OCI-M1 (cell line): Measurements from ENCODE around the gene PDS5A.
A peak's percentile ranks its signal among the peaks of the same experiment; 100 is the strongest.
"Not testable (repeated sequence)": the region's sequence is repeated elsewhere in the genome, so short reads cannot be mapped to it uniquely, and the experiment has no call there.

Source experiments
- DNase-seq: peaks from one replicate; lab custom pipeline; 2025; lab: John Stamatoyannopoulos, UW

Gene PDS5A

DNA sequence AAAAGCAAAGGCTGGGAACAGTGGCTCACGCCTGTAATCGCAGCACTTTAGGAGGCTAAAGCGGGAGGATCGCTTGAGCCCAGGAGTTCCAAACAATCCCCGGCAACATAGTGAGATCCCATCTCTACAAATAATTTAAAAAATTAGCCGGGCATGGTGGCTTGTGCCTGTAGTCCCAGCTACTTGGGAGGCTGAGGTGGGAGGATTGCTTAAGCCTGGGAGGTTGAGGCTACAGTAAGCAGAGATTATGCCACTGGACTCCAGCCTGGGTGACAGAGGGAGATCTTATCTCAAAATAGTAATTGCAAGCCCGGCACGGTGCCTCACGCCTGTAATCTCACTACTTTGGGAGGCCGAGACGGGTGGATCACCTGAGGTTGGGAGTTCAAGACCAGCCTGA is 139.3 kb downstream of the PDS5A start:
- DNase-seq, result not testable (repeated sequence)

DNA sequence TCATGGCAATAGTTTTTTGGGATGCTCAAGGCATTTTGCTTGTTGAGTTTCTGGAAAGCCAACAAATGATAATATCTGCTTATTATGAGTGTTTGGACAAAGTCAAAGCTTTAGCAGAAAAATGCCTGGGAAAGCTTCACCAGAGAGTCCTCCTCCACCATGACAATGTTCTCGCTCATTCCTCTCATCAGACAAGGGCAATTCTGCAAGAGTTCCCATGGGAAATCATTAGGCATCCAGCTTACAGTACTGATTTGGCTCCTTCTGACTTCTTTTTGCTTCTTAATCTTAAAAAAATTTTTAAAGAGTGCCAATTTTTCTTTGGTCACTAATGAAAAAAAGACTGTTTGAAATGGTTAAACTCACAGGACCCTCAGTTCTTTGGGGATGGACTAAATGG is 143.4 kb downstream of the PDS5A start:
- no peak for DNase-seq

- DNase-seq, result no peak
Measured at GRCh38 chr4:39825741-39826231, 151.9 kb downstream of the PDS5A start.

GRCh38 chr4:39825090-39825489 is 152.6 kb downstream of the PDS5A start:
- DNase-seq, result no peak

- DNase-seq, result peak; percentile 70
Measured at GRCh38 chr4:39823191-39823590, 154.5 kb downstream of the PDS5A start.

GRCh38 chr4:39822662-39823061 is 155.0 kb downstream of the PDS5A start:
- no peak for DNase-seq

GRCh38 chr4:39821951-39822350 is 155.8 kb downstream of the PDS5A start:
- DNase-seq, result no peak

GRCh38 chr4:39820186-39820585 is 157.5 kb downstream of the PDS5A start:
- DNase-seq, result no peak

- DNase-seq, result no peak
Measured at GRCh38 chr4:39818646-39819045, 159.1 kb downstream of the PDS5A start.

GRCh38 chr4:39814403-39815185 is 163.1 kb downstream of the PDS5A start:
- no peak for DNase-seq

GRCh38 chr4:39813761-39814160 is 163.9 kb downstream of the PDS5A start:
- DNase-seq, result not testable (repeated sequence)

- DNase-seq, result not testable (repeated sequence)
Measured at GRCh38 chr4:39813033-39813432, 164.7 kb downstream of the PDS5A start.

DNA sequence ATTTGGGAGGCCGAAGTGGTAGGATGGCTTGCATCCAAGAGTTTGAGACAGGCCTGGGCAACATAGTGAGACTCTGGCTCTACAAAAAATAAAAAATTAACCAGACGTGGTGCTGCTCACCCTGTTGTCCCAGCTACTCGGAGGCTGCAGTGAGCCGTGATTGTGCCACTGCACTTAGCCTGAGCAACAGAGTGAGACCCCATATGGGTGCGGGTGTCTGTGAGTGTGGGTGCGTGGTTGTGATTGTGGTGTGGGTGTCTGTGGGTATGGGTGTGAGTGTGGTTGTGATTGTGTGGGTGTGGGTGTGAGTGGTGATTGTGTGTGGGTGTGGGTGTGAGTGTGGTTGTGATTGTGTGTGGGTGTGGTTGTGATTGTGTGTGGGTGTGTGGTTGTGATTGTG is 165.2 kb downstream of the PDS5A start:
- DNase-seq, result no peak

DNA sequence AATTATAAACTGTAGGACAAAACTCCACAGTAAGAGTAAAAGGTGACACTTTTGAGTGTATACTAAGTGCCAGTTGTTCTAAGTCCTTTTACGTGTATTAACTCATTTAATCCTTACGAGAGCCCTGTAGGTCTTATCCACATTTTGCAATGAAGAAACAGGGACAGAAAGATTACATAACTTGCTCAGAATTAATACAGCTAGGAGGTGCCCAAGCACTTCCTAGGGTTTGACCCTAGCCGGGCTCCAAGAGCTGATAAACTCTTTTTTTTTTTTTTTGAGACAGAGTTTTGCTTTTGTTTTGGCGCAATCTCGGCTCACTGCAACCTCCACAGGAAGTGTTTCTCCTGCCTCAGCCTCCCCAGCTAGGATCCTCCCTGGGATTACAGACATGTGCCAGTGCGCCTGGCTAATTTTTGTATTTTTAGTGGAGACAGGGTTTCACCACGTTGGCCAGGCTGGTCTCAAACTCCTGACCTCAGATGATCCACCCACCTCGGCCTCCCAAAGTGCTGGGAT is 169.4 kb downstream of the PDS5A start:
- peak; percentile 85 for DNase-seq

- DNase-seq, result no peak
Measured at GRCh38 chr4:39802005-39802404, 175.7 kb downstream of the PDS5A start.

DNA sequence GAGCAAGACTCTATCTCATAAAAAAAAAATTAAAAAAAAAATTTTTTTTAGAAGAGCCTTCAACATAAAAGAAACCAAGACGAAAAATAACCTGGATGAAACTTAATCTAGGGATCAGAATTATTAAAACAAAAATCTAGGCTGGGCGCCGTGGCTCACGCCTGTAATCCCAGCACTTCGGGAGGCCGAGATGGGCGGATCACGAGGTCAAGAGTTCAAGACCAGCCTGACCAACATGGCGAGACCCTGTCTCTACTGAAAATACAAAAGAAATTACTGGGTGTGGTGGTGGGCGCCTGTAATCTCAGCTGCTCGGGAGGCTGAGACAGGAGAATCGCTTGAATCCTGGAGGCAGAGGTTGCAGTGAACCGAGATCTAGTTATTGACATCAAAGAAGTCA is 184.7 kb downstream of the PDS5A start:
- not testable (repeated sequence) for DNase-seq

DNA sequence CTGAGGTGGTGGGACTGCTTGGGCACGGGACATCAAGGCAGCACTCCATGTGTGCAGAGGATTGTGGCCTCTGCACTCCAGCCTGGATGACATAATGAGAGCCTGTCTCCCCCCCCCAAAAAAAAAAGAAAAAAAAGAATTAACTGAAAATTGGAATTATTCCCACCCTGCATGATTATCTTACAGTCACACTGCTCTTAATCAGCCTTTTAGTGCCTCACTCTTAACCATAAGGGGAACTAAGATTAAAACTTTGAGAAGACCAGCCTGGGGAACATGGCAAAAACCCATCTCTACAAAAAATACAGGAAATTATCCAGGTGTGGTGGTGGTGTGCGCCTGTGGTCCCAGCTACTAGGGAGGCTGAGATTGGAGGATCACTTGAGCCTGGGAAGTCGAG is 185.2 kb downstream of the PDS5A start:
- peak; percentile 86 for DNase-seq

DNA sequence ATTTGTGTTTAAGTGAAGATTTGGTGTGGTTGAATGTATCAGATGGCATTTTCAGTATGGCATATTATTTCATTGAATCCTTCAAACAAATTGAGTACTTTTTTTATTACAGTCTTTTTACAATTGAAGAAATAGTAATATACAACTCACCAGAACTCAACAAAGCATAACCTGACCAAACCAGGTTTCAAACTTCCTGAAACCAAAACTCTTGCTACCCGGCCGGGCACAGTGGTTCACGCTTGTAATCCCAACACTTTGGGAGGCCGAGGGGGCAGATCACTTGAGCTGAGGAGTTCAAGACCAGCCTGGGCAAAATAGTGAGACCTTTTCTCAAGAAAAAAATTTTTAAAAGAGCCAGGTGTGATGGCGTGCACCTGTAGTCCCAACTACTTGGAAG is 185.6 kb downstream of the PDS5A start:
- peak; percentile 39 for DNase-seq

DNA sequence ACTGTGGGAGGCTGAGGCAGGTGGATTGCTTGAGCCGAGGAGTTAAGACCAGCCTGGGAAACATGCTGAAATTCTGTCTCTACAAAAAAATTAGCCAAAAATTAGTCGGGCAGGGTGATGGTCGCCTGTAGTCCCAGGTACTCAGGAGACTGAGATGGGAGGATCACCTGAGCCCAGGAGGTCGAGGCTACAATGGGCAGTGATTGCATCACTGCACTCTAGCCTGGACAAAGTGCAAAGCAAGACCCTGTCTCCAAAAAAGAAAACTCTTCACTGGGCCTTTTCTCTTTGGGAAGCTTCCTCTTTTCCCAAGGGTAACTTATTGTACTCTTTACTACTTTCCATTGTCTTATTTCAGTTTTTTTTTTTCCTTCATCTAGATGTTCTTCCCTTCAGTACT is 190.9 kb downstream of the PDS5A start:
- DNase-seq, result no peak

GRCh38 chr4:39785083-39785482 is 192.6 kb downstream of the PDS5A start:
- DNase-seq, result no peak

DNA sequence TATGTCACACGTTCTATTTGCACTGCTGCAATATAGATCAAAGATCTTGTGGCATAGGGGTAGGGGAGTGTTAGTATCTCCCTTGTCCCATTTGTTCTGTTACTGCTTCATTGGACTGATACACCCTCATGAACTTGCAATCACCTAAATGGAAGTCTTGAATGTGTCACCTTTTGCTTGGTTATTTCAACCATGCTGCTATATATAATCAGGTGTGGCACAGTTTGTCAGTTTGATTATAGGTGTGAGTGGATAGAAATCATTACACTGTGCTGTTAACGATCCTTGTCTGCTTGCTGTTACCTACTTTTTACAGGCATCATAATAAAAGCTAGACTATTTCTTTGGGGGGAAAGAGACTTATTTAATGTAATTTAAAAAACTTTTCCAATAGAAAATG is 195.7 kb downstream of the PDS5A start:
- not testable (repeated sequence) for DNase-seq
